C4-2B (cell line): ENCODE results near the gene TPM4.

Experiments used
- H3K27ac ChIP-seq: fragments of 450-650 bp; 2 replicates; pipeline ENCODE4 v1.5.1; 2017
- CTCF ChIP-seq: fragments of 450-650 bp; conservative IDR thresholded peaks from 2 replicates; pipeline ENCODE4 v1.5.1; 2017; ENCODE audit warnings: mild to moderate bottlenecking
- ZFX ChIP-seq: fragments of 450-650 bp; IDR thresholded peaks from 2 replicates; pipeline ENCODE4 v1.6.1; 2017

TPM4 gene

DNA sequence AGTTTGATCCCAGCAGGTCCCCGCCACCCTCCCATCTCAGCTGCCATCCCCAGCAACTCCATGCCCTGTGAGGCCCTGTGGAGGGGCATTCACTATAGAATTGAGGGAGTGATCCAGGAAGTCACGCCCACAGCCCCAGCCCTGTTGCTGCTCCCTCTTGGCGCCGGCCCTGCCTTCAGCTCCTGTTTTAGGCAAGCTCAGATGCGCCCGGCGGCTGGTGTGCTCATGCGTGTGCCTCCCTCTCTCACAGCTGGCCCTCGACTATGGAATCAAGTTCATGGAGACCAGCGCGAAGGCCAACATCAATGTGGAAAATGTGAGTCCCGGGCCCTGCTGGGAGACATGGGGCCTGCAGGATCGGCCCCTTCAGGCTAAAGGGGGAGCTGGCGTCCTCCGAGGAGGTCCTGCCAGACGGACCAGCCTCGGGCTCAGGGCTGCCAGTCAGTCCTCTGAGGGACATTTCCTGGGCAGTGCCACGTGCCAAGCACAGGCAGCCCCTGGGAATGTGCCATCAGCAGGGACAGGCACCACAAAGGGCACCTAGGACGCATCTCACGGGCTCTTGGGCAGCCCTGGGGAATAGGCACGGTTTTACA is 51.6 kb downstream of the TPM4 start:
- TF ChIP-seq ZFX (no peak), CTCF (no peak)
- H3K27ac ChIP-seq = no peak overlapping the region

DNA sequence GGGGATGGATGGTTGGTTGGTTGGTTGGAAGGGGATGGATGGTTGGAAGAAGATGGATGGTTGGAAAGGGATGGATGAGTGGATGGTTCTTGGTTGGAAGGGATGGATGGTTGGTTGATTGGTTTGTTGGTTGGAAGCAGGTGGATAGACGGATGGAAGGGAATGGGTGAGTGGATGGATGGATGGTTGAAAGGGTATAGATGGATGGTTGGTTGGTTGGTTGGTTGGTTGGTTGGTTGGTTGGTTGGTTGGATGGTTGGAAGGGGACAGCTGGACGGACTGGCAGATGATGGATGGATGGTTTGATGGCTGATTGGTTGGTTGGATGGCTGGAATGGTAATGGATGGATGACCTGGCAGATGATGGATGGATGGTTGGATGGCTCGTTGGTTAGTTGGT is 55.4 kb downstream of the TPM4 start:
- TF ChIP-seq ZFX = no peak
- TF ChIP-seq CTCF = no peak

DNA sequence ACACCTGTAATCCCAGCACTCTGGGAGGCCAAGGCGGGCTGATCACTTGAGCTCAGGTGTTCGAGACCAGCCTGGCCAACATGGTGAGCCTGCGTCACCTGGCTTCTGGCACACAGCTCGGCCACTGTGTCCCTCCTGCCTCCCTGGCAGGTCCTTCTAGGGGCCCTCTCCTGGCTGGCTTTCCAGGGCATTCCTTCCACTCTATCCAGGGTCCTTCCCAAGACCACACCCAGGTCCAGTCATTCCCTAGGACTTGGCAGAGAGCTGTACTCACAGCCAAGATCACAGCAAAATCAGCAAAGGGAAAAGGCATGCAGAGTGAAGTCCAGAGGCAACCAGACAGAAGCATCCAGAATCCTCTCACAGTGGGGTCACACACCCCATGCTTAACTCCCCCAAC is 57.5 kb downstream of the TPM4 start:
- no peak overlapping the region for H3K27ac ChIP-seq
- TF ChIP-seq CTCF = no peak
- no peak for TF ChIP-seq ZFX

More for the DNA sequence above, 55.4 kb downstream of the TPM4 start:
- no peak overlapping the region for H3K27ac ChIP-seq

DNA sequence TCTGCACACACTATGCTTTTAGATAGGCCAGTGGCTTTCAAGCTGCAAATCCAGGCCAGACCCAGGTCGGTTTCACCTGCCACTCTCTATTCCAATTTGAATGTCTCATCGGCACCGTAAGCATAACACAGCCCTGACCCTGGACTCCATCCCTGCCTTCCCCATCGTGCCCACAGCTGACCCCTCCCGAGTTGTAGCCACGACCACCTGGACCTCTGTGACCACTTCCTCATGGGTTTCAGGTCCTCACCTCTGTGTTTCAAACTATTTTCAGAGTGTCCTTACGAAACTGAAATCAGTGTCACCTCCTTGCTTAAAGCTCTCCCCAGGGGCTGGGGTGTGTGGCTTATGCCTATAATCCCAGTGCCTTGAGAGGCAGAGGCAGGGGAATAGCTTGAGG is 58.2 kb downstream of the TPM4 start:
- TF ChIP-seq ZFX (no peak), CTCF (no peak)
- H3K27ac ChIP-seq = no peak overlapping the region

DNA sequence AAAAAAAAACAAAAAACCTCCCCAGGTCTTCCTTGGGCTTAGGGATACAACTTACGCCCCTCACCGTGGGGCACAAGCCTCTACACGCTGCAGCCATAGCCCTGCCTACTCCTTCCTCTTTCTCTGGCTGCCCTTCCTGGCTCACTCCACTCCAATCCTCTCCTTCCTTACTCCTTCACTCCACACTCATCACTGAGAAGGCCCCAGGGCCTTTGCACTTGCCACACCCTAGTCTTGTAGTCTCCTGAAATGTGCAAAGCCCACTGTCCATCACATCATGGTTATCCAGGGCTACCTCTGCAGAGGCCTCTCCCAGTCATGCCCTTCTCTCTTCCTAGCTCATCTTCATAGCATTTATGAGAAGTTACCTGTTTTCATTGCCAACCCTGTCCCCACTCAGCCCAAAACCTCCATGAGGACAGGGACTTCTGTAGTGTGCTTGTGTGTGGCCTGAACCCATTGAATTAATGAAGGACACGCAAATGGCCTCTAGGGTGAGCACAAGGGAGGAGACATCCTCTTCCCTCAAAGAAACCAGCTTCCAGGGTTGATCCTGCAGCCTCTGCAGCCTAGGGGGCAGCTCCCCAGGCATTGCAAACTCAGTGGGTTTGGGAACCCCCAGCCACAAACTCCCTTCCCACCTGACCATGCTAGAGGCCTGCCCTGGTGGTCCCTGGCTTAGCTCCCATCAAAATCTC is 59.3 kb downstream of the TPM4 start:
- H3K27ac ChIP-seq = no peak overlapping the region
- no peak for TF ChIP-seq ZFX
- TF ChIP-seq CTCF = no peak

DNA sequence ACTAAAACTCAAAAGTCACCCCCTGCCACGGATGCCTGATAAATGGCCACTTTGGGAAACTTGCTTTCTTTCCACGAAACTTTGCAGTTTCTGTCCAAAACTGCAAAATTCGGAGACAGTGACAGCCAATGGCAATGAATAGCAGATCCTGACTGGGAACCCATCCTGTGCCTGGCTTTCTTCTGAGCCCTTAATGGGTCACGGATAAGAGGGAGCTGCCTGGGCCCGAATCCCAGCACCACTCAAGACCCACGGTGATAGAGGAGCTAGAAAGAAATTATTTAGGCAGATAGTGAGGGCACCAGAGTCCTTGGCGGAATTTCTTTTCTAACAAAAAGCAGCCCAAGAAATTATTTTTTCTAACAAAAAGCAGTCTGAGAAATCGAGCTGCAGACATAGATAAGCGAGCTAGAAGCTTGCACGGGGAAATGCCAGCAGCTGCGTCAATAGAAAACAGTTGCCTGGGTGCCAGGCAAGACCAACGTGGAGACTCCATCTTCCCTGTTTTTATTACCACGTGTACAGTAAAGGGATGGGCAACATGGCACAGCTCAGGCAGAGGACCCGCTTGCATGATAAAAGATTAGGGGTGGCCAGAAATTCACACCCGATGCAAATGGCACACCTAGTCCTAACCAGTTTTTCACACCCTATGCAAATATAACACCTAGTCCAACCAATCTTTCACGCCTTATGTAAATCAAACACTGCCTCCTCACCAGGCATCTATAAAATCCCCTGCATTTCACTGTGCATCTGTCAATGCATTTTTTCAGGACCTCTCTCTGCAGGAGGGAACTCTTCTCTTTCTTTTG is 60.1 kb downstream of the TPM4 start:
- TF ChIP-seq CTCF = no peak
- no peak for TF ChIP-seq ZFX
- H3K27ac ChIP-seq = no peak overlapping the region

DNA sequence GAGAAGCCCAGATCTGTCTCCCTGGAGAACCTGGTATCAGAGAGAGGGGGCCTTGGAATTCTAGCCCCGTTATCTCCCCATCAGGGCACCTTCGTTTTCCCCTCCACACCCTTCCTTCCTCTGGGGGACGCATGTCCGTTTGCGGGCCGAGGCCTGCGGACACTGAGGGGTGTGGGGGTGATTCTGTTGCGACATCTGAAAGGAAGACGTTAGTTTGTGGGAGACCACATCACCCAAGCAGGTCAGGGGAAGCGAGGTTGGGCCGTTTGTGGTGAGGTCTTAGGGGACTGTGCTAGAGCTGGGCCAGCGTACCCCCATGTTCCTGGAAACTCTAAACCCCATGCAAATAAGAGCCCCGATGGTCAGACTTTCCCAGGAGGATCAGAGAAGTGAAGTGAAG is 63.5 kb downstream of the TPM4 start:
- H3K27ac ChIP-seq = no peak overlapping the region

More for the DNA sequence above, 63.5 kb downstream of the TPM4 start:
- TF ChIP-seq CTCF = no peak
- no peak for TF ChIP-seq ZFX
